22Rv1 (cell line): ENCODE measurements around the gene MYL5.

Experiments used
- ZFX ChIP-seq: fragments of 450-650 bp; IDR thresholded peaks from 2 replicates; pipeline ENCODE4 v1.6.1; 2017; ENCODE audit warnings: antibody characterized with exemption, borderline replicate concordance
- TF ChIP-seq, protein P1 (sequence below): fragments of 450-650 bp; IDR thresholded peaks from 2 replicates; pipeline ENCODE4 v1.5.1; 2017; ENCODE audit warnings: mild to moderate bottlenecking

DNA sequence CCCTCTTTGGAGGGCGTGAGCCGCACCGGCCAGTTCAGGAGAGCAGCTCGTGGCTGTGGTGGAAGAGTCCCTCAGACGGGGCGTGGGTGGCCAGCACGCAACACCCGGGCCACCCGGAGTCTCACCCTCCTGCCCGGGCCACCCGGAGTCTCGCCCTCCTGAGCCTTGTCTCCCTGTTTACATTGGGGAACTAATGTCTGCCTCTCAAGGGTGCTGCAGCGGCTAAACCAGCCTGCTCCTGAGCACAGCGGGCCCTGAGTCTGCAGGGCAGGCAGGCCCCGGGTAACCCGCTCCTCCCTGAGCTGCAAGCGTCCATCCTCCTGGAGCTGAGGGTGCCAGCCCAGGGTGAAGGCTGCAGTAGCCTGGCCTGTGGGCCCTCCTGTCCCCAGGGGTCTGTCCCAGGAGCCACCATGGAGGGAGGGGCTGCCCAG, 46.0 kb upstream of the MYL5 start:
- TF ChIP-seq, protein P1, sequence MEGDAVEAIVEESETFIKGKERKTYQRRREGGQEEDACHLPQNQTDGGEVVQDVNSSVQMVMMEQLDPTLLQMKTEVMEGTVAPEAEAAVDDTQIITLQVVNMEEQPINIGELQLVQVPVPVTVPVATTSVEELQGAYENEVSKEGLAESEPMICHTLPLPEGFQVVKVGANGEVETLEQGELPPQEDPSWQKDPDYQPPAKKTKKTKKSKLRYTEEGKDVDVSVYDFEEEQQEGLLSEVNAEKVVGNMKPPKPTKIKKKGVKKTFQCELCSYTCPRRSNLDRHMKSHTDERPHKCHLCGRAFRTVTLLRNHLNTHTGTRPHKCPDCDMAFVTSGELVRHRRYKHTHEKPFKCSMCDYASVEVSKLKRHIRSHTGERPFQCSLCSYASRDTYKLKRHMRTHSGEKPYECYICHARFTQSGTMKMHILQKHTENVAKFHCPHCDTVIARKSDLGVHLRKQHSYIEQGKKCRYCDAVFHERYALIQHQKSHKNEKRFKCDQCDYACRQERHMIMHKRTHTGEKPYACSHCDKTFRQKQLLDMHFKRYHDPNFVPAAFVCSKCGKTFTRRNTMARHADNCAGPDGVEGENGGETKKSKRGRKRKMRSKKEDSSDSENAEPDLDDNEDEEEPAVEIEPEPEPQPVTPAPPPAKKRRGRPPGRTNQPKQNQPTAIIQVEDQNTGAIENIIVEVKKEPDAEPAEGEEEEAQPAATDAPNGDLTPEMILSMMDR, result no peak
- TF ChIP-seq ZFX, result no peak
